Liver (tissue), 9 donors: Measurements from ENCODE around the gene RDX. TPM values are rescaled to one million over a fixed set of nuclear protein-coding genes. Genes with fewer than 3 reads are reported as not detected.

Experiments used
- DNase-seq: peaks from one replicate; pipeline ENCODE4 v3.0.0-alpha.2; 2017; ENCODE audit warnings: low spot score
- H3K27ac ChIP-seq, 2 donors: one replicate each; pipeline ENCODE4 v1.7.0; 2013; ENCODE audit warnings: inconsistent platforms in 2 of 2, low read length in 2 of 2, control low read depth in 1 of 2, low read depth in 1 of 2, mild to moderate bottlenecking in 1 of 2
- H3K27me3 ChIP-seq, 4 donors: one replicate each; pipeline versions ENCODE4 v1.6.1 to v1.7.0; 2013; ENCODE audit warnings: low read length in 3 of 4, inconsistent platforms in 1 of 4, mild to moderate bottlenecking in 1 of 4, moderate library complexity in 1 of 4; ENCODE audit not compliant: control insufficient read depth in 4 of 4, insufficient read depth in 4 of 4
- H3K36me3 ChIP-seq, 4 donors: one replicate each; pipeline versions ENCODE4 v1.6.1 to v1.7.0; 2013; ENCODE audit warnings: low read length in 3 of 4, mild to moderate bottlenecking in 3 of 4, low read depth in 1 of 4, moderate library complexity in 1 of 4; ENCODE audit not compliant: control insufficient read depth in 4 of 4, insufficient read depth in 3 of 4
- H3K4me1 ChIP-seq, 4 donors: one replicate each; pipeline versions ENCODE4 v1.6.1 to v1.7.0; 2013; ENCODE audit warnings: low read length in 3 of 4, mild to moderate bottlenecking in 3 of 4, moderate library complexity in 1 of 4; ENCODE audit not compliant: control insufficient read depth in 4 of 4, insufficient read depth in 4 of 4
- H3K4me3 ChIP-seq, 3 donors: one replicate each; pipeline versions ENCODE4 v1.6.1 to v1.7.0; 2013; ENCODE audit warnings: low read length in 3 of 3, control low read depth in 1 of 3, low read depth in 1 of 3, mild to moderate bottlenecking in 1 of 3
- H3K9ac ChIP-seq, 2 donors: one replicate each; pipeline ENCODE4 v1.7.0; 2013; ENCODE audit warnings: low read length in 2 of 2, mild to moderate bottlenecking in 2 of 2, moderate library complexity in 2 of 2, control low read depth in 1 of 2, low read depth in 1 of 2
- H3K9me3 ChIP-seq, 4 donors: one replicate each; pipeline versions ENCODE4 v1.6.1 to v1.7.0; 2013; ENCODE audit warnings: low read length in 3 of 4; ENCODE audit not compliant: control insufficient read depth in 4 of 4
- EGR1 ChIP-seq, 2 donors: IDR thresholded peaks; 2 replicates each; pipeline ENCODE4 v1.6.1; 2016 to 2018; ENCODE audit warnings: antibody characterized with exemption in 2 of 2, low read depth in 2 of 2
- FOXA1 ChIP-seq: IDR thresholded peaks from 2 replicates; pipeline ENCODE4 v1.6.1; 2016; ENCODE audit warnings: antibody characterized with exemption
- FOXA2 ChIP-seq: IDR thresholded peaks from 2 replicates; pipeline ENCODE4 v1.6.1; 2016; ENCODE audit warnings: antibody characterized with exemption
- GABPA ChIP-seq, 2 donors: IDR thresholded peaks in 1 of 2; conservative IDR thresholded peaks in 1 of 2; 2 replicates each; pipeline ENCODE4 v1.6.1; 2016; ENCODE audit warnings: antibody characterized with exemption in 2 of 2, mild to moderate bottlenecking in 1 of 2, moderate library complexity in 1 of 2
- HNF4A ChIP-seq, 2 donors: conservative IDR thresholded peaks; 2 replicates each; pipeline ENCODE4 v1.6.1; 2016; ENCODE audit warnings: antibody characterized with exemption in 2 of 2, mild to moderate bottlenecking in 2 of 2
- HNF4G ChIP-seq: IDR thresholded peaks from 2 replicates; pipeline ENCODE4 v1.6.1; 2016; ENCODE audit warnings: antibody characterized with exemption
- JUND ChIP-seq, 2 donors: IDR thresholded peaks; 2 replicates each; pipeline ENCODE4 v1.6.1; 2016; ENCODE audit warnings: antibody characterized with exemption in 2 of 2
- NR2F2 ChIP-seq: IDR thresholded peaks from 2 replicates; pipeline ENCODE4 v1.6.1; 2016; ENCODE audit warnings: antibody characterized with exemption
- RAD21 ChIP-seq, 2 donors: IDR thresholded peaks; 2 replicates each; pipeline ENCODE4 v1.6.1; 2016; ENCODE audit warnings: antibody characterized with exemption in 2 of 2, mild to moderate bottlenecking in 2 of 2
- RXRA ChIP-seq, 2 donors: IDR thresholded peaks; 2 replicates each; pipeline ENCODE4 v1.6.1; 2017 to 2018; ENCODE audit warnings: antibody characterized with exemption in 2 of 2, mild to moderate bottlenecking in 1 of 2
- SP1 ChIP-seq: IDR thresholded peaks from 2 replicates; pipeline ENCODE4 v1.6.1; 2018; ENCODE audit warnings: antibody characterized with exemption, mild to moderate bottlenecking
- TAF1 ChIP-seq: conservative IDR thresholded peaks from 2 replicates; pipeline ENCODE4 v1.6.1; 2016; ENCODE audit warnings: antibody characterized with exemption, mild to moderate bottlenecking
- YY1 ChIP-seq: IDR thresholded peaks from 2 replicates; pipeline ENCODE4 v1.6.1; 2016; ENCODE audit warnings: antibody characterized with exemption, mild to moderate bottlenecking
- WGBS: extraction: QIAGEN DNeasy Blood & Tissue Kit; methylation state at CpG from one replicate; pipeline ENCODE4 v1.1.7; 2013; 5-methylcytosine and 5-hydroxymethylcytosine counted together
- polyA plus RNA-seq, 2 donors: library from polyadenylated mRNA; stranded (reverse) in 1 of 2; unstranded in 1 of 2; fragments of 200-250 nt in 1 of 2; fragments of >200 nt in 1 of 2; fragmentation: Nextera tagmentation in 1 of 2; extraction: Ambion mirVana in 1 of 2; gene quantifications; one replicate each; pipeline versions ENCODE4 v1.2.1 to v1.2.3, GENCODE V29; 2013 to 2015
- total RNA-seq, 2 donors: library from RNA; depleted of rRNA; stranded (reverse); fragments of >200 nt; gene quantifications; one replicate each; pipeline ENCODE4 v1.2.3, GENCODE V29; 2014
- TF ChIP-seq, protein P1 (sequence below): IDR thresholded peaks from 2 replicates; pipeline ENCODE4 v1.6.1; 2016; ENCODE audit warnings: antibody characterized with exemption, mild to moderate bottlenecking
- TF ChIP-seq, protein P2 (sequence below): fragments of 150-350 bp; IDR thresholded peaks from 2 replicates; pipeline ENCODE4 v1.5.1; 2017; ENCODE audit warnings: improper control_type of control experiment, low read depth, low read length; ENCODE audit not compliant: missing input control
- TF ChIP-seq, protein P3 (sequence below): IDR thresholded peaks from 2 replicates; pipeline ENCODE4 v1.6.1; 2016; ENCODE audit warnings: antibody characterized with exemption
- TF ChIP-seq, protein P4 (sequence below): IDR thresholded peaks from 2 replicates; pipeline ENCODE4 v1.6.1; 2016; ENCODE audit warnings: antibody characterized with exemption
- TF ChIP-seq, protein P5 (sequence below): IDR thresholded peaks from 2 replicates; pipeline ENCODE4 v1.6.1; 2016; ENCODE audit warnings: antibody characterized with exemption
- donor health status: healthy.
- donor health status: healthy.
- donor health status: healthy.
- donor health status: healthy.
- donor health status: healthy.

The RDX gene
- total and polyA plus RNA-seq, 4 donors, result 19.9 to 116 (median 53.9) TPM

DNA sequence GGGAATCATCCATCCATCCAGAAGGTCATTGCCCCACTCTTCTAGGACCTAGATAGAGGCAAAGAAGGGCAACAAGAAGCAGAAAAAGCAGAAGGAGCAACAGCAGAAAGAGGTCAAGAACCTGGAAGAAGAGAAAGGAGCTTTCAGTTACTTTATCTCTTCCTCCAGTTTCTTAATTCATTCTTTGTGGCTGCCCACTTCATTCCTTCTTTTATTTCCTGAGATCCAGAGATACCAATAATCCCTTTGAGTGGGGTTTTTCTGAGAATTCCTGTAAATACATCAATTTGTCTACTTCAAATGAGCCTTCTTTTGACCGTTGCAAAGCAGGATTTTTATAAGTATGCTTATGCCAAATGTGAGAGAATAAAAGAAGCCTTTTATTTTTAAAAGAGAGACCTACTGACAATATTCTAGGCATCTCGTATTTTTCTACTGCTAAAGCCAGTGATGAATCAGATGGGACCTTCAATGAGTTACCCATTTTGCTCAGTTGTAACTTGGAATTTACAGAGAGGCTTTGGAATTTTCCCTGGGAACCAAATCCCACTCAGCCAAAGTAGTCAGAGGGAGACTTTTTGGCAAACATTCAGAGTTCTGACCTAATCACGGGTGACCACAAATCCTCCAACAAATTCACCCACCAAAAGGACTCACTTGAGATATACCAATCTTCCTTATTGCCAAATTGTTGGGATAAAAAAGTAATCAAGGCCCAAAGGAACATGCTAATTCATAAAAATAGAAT is 148.3 kb downstream of the RDX start:
- peaks cover 0 to 3% (median 0%) of the 10 kb centered on the region in 4 donors for H3K36me3 ChIP-seq
- DNase-seq, result no peak
- no peaks in the 10 kb centered on the region for H3K27me3 ChIP-seq
- no peak overlapping the region for H3K9ac ChIP-seq
- TF ChIP-seq HNF4G (no peak), TAF1 (no peak), FOXA1 (no peak), SP1 (no peak), RAD21 (IDR thresholded peaks at IDR 0.05) (no peak), EGR1 (IDR thresholded peaks at IDR 0.05; ENCODE audit: low read depth in 2 of 2) (no peak), YY1 (no peak), NR2F2 (no peak), GABPA (IDR thresholded peaks at IDR 0.05 in 1 of 2, conservative IDR thresholded peaks at IDR 0.05 in 1 of 2) (no peak), HNF4A (conservative IDR thresholded peaks at IDR 0.05) (no peak), RXRA (IDR thresholded peaks at IDR 0.05) (no peak), JUND (IDR thresholded peaks at IDR 0.05) (no peak), FOXA2 (no peak)
- TF ChIP-seq, protein P1, sequence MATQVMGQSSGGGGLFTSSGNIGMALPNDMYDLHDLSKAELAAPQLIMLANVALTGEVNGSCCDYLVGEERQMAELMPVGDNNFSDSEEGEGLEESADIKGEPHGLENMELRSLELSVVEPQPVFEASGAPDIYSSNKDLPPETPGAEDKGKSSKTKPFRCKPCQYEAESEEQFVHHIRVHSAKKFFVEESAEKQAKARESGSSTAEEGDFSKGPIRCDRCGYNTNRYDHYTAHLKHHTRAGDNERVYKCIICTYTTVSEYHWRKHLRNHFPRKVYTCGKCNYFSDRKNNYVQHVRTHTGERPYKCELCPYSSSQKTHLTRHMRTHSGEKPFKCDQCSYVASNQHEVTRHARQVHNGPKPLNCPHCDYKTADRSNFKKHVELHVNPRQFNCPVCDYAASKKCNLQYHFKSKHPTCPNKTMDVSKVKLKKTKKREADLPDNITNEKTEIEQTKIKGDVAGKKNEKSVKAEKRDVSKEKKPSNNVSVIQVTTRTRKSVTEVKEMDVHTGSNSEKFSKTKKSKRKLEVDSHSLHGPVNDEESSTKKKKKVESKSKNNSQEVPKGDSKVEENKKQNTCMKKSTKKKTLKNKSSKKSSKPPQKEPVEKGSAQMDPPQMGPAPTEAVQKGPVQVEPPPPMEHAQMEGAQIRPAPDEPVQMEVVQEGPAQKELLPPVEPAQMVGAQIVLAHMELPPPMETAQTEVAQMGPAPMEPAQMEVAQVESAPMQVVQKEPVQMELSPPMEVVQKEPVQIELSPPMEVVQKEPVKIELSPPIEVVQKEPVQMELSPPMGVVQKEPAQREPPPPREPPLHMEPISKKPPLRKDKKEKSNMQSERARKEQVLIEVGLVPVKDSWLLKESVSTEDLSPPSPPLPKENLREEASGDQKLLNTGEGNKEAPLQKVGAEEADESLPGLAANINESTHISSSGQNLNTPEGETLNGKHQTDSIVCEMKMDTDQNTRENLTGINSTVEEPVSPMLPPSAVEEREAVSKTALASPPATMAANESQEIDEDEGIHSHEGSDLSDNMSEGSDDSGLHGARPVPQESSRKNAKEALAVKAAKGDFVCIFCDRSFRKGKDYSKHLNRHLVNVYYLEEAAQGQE, result no peak
- TF ChIP-seq, protein P2, sequence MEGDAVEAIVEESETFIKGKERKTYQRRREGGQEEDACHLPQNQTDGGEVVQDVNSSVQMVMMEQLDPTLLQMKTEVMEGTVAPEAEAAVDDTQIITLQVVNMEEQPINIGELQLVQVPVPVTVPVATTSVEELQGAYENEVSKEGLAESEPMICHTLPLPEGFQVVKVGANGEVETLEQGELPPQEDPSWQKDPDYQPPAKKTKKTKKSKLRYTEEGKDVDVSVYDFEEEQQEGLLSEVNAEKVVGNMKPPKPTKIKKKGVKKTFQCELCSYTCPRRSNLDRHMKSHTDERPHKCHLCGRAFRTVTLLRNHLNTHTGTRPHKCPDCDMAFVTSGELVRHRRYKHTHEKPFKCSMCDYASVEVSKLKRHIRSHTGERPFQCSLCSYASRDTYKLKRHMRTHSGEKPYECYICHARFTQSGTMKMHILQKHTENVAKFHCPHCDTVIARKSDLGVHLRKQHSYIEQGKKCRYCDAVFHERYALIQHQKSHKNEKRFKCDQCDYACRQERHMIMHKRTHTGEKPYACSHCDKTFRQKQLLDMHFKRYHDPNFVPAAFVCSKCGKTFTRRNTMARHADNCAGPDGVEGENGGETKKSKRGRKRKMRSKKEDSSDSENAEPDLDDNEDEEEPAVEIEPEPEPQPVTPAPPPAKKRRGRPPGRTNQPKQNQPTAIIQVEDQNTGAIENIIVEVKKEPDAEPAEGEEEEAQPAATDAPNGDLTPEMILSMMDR, result no peak
- TF ChIP-seq, protein P3, sequence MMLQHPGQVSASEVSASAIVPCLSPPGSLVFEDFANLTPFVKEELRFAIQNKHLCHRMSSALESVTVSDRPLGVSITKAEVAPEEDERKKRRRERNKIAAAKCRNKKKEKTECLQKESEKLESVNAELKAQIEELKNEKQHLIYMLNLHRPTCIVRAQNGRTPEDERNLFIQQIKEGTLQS, result no peak
- TF ChIP-seq, protein P4, sequence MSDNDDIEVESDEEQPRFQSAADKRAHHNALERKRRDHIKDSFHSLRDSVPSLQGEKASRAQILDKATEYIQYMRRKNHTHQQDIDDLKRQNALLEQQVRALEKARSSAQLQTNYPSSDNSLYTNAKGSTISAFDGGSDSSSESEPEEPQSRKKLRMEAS, result no peak
- TF ChIP-seq, protein P5, sequence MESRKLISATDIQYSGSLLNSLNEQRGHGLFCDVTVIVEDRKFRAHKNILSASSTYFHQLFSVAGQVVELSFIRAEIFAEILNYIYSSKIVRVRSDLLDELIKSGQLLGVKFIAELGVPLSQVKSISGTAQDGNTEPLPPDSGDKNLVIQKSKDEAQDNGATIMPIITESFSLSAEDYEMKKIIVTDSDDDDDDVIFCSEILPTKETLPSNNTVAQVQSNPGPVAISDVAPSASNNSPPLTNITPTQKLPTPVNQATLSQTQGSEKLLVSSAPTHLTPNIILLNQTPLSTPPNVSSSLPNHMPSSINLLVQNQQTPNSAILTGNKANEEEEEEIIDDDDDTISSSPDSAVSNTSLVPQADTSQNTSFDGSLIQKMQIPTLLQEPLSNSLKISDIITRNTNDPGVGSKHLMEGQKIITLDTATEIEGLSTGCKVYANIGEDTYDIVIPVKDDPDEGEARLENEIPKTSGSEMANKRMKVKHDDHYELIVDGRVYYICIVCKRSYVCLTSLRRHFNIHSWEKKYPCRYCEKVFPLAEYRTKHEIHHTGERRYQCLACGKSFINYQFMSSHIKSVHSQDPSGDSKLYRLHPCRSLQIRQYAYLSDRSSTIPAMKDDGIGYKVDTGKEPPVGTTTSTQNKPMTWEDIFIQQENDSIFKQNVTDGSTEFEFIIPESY, result no peak
- H3K27ac ChIP-seq, result no peak overlapping the region
- peaks cover 0 to 3% (median 0%) of the 10 kb centered on the region in 4 donors for H3K4me1 ChIP-seq
- no peaks in the 10 kb centered on the region for H3K9me3 ChIP-seq
- 70% methylated on average over 3 of the region's 3 CpGs for WGBS
- H3K4me3 ChIP-seq, result no peak overlapping the region
